ENCODE measurements around the gene SPEF2.

- no peak for TF ChIP-seq MAX (IDR thresholded peaks at IDR 0.05; ENCODE audit: low read depth, low read length)
- no peak for TF ChIP-seq CTCF (IDR thresholded peaks at IDR 0.05; ENCODE audit: low read depth, low read length)
- no peak for TF ChIP-seq POLR2A (IDR thresholded peaks at IDR 0.05; ENCODE audit: extremely low read depth, insufficient read length)
Observed at GRCh38 chr5:35832762-35833161, 215.1 kb downstream of the SPEF2 start.

All from NB4 (cell line).